ENCODE data around the gene STEEP1.

The STEEP1 gene

GRCh38 chrX:119549327-119550016 lies 15.7 kb downstream of the STEEP1 start:
- no peak overlapping the region for H3K4me2 ChIP-seq (ENCODE audit: insufficient read depth, low read length)
- TF ChIP-seq CTCF (IDR thresholded peaks at IDR 0.05; ENCODE audit: borderline replicate concordance, extremely low read depth, low read length, poor library complexity, severe bottlenecking) (no peak), EZH2 (IDR thresholded peaks at IDR 0.05; ENCODE audit: borderline replicate concordance, low read depth, low read length, severe bottlenecking) (no peak)
- H3K4me1 ChIP-seq (ENCODE audit: insufficient read depth, low read length): no peaks in the 10 kb centered on the region
- H3K9ac ChIP-seq (ENCODE audit: low read depth, low read length): no peak overlapping the region
- DNase-seq: no peak
- H3K27me3 ChIP-seq (ENCODE audit: insufficient read depth, low read length, poor library complexity): no peaks in the 10 kb centered on the region
- no peaks in the 10 kb centered on the region for H3K9me3 ChIP-seq (ENCODE audit: insufficient read depth, low read length, severe bottlenecking)
- no peak for ATAC-seq (ENCODE audit: insufficient read depth, low read depth)
- no peak overlapping the region for H3K27ac ChIP-seq (ENCODE audit: low read length)
- H3K4me3 ChIP-seq (ENCODE audit: low read depth in 1 of 2, low read length in 2 of 2): no peak overlapping the region
- no peaks in the 10 kb centered on the region for H3K36me3 ChIP-seq (ENCODE audit: insufficient read depth, low read length)
- no peaks in the 10 kb centered on the region for H4K20me1 ChIP-seq (ENCODE audit: insufficient read depth, low read length)
- H2AFZ ChIP-seq (ENCODE audit: low read depth, low read length): no peak overlapping the region
- H3K79me2 ChIP-seq (ENCODE audit: insufficient read depth, low read length): peaks cover 12% of the 10 kb centered on the region; the same call in 1 of the 2 replicates

- Histone ChIP-seq H2AFZ (ENCODE audit: low read depth, low read length) (no peak overlapping the region), H3K27ac (ENCODE audit: low read length) (no peak overlapping the region), H3K9ac (ENCODE audit: low read depth, low read length) (no peak overlapping the region), H3K4me3 (ENCODE audit: low read depth in 1 of 2, low read length in 2 of 2) (no peak overlapping the region), H3K27me3 (ENCODE audit: insufficient read depth, low read length, poor library complexity) (no peaks in the 10 kb centered on the region), H3K9me3 (ENCODE audit: insufficient read depth, low read length, severe bottlenecking) (no peaks in the 10 kb centered on the region), H3K79me2 (ENCODE audit: insufficient read depth, low read length) (0 out of 2 replicates have a peak, but pooled peaks cover 2% of the 10 kb centered on the region), H4K20me1 (ENCODE audit: insufficient read depth, low read length) (no peaks in the 10 kb centered on the region), H3K4me1 (ENCODE audit: insufficient read depth, low read length) (no peaks in the 10 kb centered on the region), H3K36me3 (ENCODE audit: insufficient read depth, low read length) (peaks cover 11% of the 10 kb centered on the region; the same call in 1 of the 2 replicates), H3K4me2 (ENCODE audit: insufficient read depth, low read length) (no peak overlapping the region)
- ATAC-seq (ENCODE audit: insufficient read depth, low read depth) (no peak), DNase-seq (no peak)
- TF ChIP-seq CTCF (IDR thresholded peaks at IDR 0.05; ENCODE audit: borderline replicate concordance, extremely low read depth, low read length, poor library complexity, severe bottlenecking) (no peak), EZH2 (IDR thresholded peaks at IDR 0.05; ENCODE audit: borderline replicate concordance, low read depth, low read length, severe bottlenecking) (no peak)
These were observed 24.0 kb downstream of the STEEP1 start for GRCh38 chrX:119541188-119541587.

- TF ChIP-seq EZH2 (IDR thresholded peaks at IDR 0.05; ENCODE audit: borderline replicate concordance, low read depth, low read length, severe bottlenecking): no peak
- no peak for TF ChIP-seq CTCF (IDR thresholded peaks at IDR 0.05; ENCODE audit: borderline replicate concordance, extremely low read depth, low read length, poor library complexity, severe bottlenecking)
- Histone ChIP-seq H3K36me3 (ENCODE audit: insufficient read depth, low read length) (peaks cover 11% of the 10 kb centered on the region; the same call in 1 of the 2 replicates), H3K27ac (ENCODE audit: low read length) (no peak overlapping the region), H3K79me2 (ENCODE audit: insufficient read depth, low read length) (no peaks in the 10 kb centered on the region), H3K4me1 (ENCODE audit: insufficient read depth, low read length) (no peaks in the 10 kb centered on the region), H3K9me3 (ENCODE audit: insufficient read depth, low read length, severe bottlenecking) (no peaks in the 10 kb centered on the region), H2AFZ (ENCODE audit: low read depth, low read length) (no peak overlapping the region), H4K20me1 (ENCODE audit: insufficient read depth, low read length) (no peaks in the 10 kb centered on the region), H3K9ac (ENCODE audit: low read depth, low read length) (no peak overlapping the region), H3K4me3 (ENCODE audit: low read depth in 1 of 2, low read length in 2 of 2) (no peak overlapping the region), H3K4me2 (ENCODE audit: insufficient read depth, low read length) (no peak overlapping the region), H3K27me3 (ENCODE audit: insufficient read depth, low read length, poor library complexity) (no peaks in the 10 kb centered on the region)
- no peak for ATAC-seq (ENCODE audit: insufficient read depth, low read depth)
- no peak for DNase-seq
These were observed 25.3 kb downstream of the STEEP1 start for GRCh38 chrX:119539872-119540271.
